OCI-LY1 (cell line): ENCODE data around the gene MOB1B.

Experiments used
- EZH2 ChIP-seq: fragments of 200-600 bp; sonication (generic), shearing (Covaris generic); IDR thresholded peaks from 2 replicates; pipeline ENCODE4 v1.8.0; 2017; ENCODE audit warnings: borderline replicate concordance, mixed run types, mild to moderate bottlenecking, antibody characterized with exemption, low read length, moderate library complexity, mixed read lengths
- TF ChIP-seq, protein P1 (sequence below): fragments of 200-600 bp; sonication (generic), shearing (Covaris generic); IDR thresholded peaks from 2 replicates; pipeline ENCODE4 v1.5.1; 2017; ENCODE audit warnings: mild to moderate bottlenecking, antibody characterized with exemption, low read length, moderate library complexity, mixed read lengths

DNA sequence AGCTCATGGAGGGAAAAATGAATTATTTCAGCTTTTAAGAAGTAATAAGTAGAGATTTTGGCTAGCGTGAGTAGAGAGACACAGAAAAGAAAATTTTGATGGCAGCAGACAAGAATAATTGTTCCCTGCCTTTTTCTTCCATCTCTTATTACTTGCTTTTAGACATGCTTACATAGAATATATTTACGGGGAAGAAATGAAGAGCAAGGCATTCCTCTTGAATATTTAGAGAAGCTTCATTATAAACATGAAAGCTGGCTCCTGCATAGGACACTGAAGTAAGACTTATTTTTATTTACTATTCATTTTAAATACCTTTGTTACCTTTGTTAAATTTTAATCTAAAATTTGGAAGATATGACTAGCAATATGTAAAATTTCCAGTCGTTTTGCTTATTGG lies 123.5 kb downstream of the MOB1B start:
- TF ChIP-seq, protein P1, sequence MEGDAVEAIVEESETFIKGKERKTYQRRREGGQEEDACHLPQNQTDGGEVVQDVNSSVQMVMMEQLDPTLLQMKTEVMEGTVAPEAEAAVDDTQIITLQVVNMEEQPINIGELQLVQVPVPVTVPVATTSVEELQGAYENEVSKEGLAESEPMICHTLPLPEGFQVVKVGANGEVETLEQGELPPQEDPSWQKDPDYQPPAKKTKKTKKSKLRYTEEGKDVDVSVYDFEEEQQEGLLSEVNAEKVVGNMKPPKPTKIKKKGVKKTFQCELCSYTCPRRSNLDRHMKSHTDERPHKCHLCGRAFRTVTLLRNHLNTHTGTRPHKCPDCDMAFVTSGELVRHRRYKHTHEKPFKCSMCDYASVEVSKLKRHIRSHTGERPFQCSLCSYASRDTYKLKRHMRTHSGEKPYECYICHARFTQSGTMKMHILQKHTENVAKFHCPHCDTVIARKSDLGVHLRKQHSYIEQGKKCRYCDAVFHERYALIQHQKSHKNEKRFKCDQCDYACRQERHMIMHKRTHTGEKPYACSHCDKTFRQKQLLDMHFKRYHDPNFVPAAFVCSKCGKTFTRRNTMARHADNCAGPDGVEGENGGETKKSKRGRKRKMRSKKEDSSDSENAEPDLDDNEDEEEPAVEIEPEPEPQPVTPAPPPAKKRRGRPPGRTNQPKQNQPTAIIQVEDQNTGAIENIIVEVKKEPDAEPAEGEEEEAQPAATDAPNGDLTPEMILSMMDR, result peak; percentile 30; the same call in 1 of the 2 replicates
- no peak for TF ChIP-seq EZH2
